GM04503 (cell line): Measurements from ENCODE around the gene MAPK8IP1.
"Not testable (repeated sequence)": the region's sequence is repeated elsewhere in the genome, so short reads cannot be mapped to it uniquely, and the experiment has no call there.

ENCODE experiments used
- DNase-seq: peaks from one replicate; pipeline ENCODE4 v3.0.0-alpha.2; 2012; ENCODE audit warnings: low read depth

The MAPK8IP1 gene

GRCh38 chr11:45890886-45891550 is 5.6 kb downstream of the MAPK8IP1 start:
- no peak for DNase-seq

- no peak for DNase-seq
These were observed 7.4 kb downstream of the MAPK8IP1 start for GRCh38 chr11:45892856-45893255.

GRCh38 chr11:45894555-45895247 is 9.2 kb downstream of the MAPK8IP1 start:
- DNase-seq: no peak

- DNase-seq: no peak
These were observed 10.3 kb downstream of the MAPK8IP1 start for GRCh38 chr11:45895553-45896259.

- no peak for DNase-seq
These were observed 11.1 kb downstream of the MAPK8IP1 start for GRCh38 chr11:45896422-45896984.

GRCh38 chr11:45897556-45897955 is 12.1 kb downstream of the MAPK8IP1 start:
- no peak for DNase-seq

GRCh38 chr11:45899086-45899447 is 13.6 kb downstream of the MAPK8IP1 start:
- no peak for DNase-seq

GRCh38 chr11:45899448-45900174 is 14.2 kb downstream of the MAPK8IP1 start:
- DNase-seq: peak; percentile 27

GRCh38 chr11:45900175-45900800 is 14.8 kb downstream of the MAPK8IP1 start:
- not testable (repeated sequence) for DNase-seq

GRCh38 chr11:45900916-45901617 is 15.6 kb downstream of the MAPK8IP1 start:
- no peak for DNase-seq

- no peak for DNase-seq
These were observed 16.2 kb downstream of the MAPK8IP1 start for GRCh38 chr11:45901626-45902025.

- DNase-seq: no peak
These were observed 17.3 kb downstream of the MAPK8IP1 start for GRCh38 chr11:45902452-45903380.

- no peak for DNase-seq
These were observed 19.0 kb downstream of the MAPK8IP1 start for GRCh38 chr11:45904309-45904915.

GRCh38 chr11:45905095-45905494 is 19.6 kb downstream of the MAPK8IP1 start:
- no peak for DNase-seq

- not testable (repeated sequence) for DNase-seq
These were observed 20.1 kb downstream of the MAPK8IP1 start for GRCh38 chr11:45905576-45905975.

GRCh38 chr11:45906096-45906682 is 20.7 kb downstream of the MAPK8IP1 start:
- DNase-seq: no peak

GRCh38 chr11:45906965-45907611 is 21.6 kb downstream of the MAPK8IP1 start, which contains the start of gene FREY1:
Gene FREY1, minus strand, starts transcription at chr11:45907271. Its CDS starts 26 bp downstream, at chr11:45907245.
- DNase-seq: no peak

GRCh38 chr11:45907911-45908370 is 22.5 kb downstream of the MAPK8IP1 start:
- no peak for DNase-seq
